HepG2 (cell line): Measurements from ENCODE around the gene SCN4B. TPM values are rescaled to one million over a fixed set of nuclear protein-coding genes. Genes with fewer than 3 reads are reported as not detected.

Source experiments
- CBX5 ChIP-seq: sonication (generic); formaldehyde crosslinking; IDR thresholded peaks from 2 replicates; pipeline ENCODE4 v1.4.0; 2020; ENCODE audit warnings: missing genetic modification reagents, borderline replicate concordance
- CEBPG ChIP-seq: IDR thresholded peaks from 2 replicates; pipeline ENCODE4 v1.6.1; 2016
- KAT8 ChIP-seq: IDR thresholded peaks from 2 replicates; pipeline ENCODE4 v1.6.1; 2016; ENCODE audit warnings: missing genetic modification reagents, missing compliant biosample characterization
- KDM4B ChIP-seq: sonication (generic); formaldehyde crosslinking; IDR thresholded peaks from 2 replicates; pipeline ENCODE4 v1.4.0; 2020; ENCODE audit warnings: missing genetic modification reagents
- MYC ChIP-seq: sonication (generic); formaldehyde crosslinking; IDR thresholded peaks from 2 replicates; pipeline ENCODE4 v1.9.0; 2021; ENCODE audit warnings: missing genetic modification reagents, borderline replicate concordance
- NFIB ChIP-seq: sonication (generic); formaldehyde crosslinking; IDR thresholded peaks from 2 replicates; pipeline ENCODE4 v1.9.0; 2021; ENCODE audit warnings: missing genetic modification reagents, mild to moderate bottlenecking, borderline replicate concordance
- SIN3B ChIP-seq: fragments of 150-350 bp; IDR thresholded peaks from 2 replicates; pipeline ENCODE4 v1.6.1; 2014; ENCODE audit warnings: low read length
- STAG1 ChIP-seq: sonication (generic); formaldehyde crosslinking; IDR thresholded peaks from 2 replicates; pipeline ENCODE4 v1.4.0; 2020; ENCODE audit warnings: missing genetic modification reagents
- YY1 ChIP-seq: IDR thresholded peaks from 2 replicates; pipeline ENCODE4 v1.6.1; 2011; ENCODE audit warnings: low read length, low read depth, moderate library complexity, mild to moderate bottlenecking; ENCODE audit not compliant: insufficient read depth, insufficient replicate concordance
- ZKSCAN8 ChIP-seq: IDR thresholded peaks from 2 replicates; pipeline ENCODE4 v1.6.1; 2016; ENCODE audit warnings: borderline replicate concordance, missing genetic modification reagents, missing compliant biosample characterization
- ZNF142 ChIP-seq: sonication (generic); formaldehyde crosslinking; IDR thresholded peaks from 2 replicates; pipeline ENCODE4 v1.4.0; 2020; ENCODE audit warnings: missing genetic modification reagents
- ZNF281 ChIP-seq: sonication (generic); formaldehyde crosslinking; IDR thresholded peaks from 2 replicates; pipeline ENCODE4 v1.4.0; 2020; ENCODE audit warnings: missing genetic modification reagents, borderline replicate concordance
- ZNF558 ChIP-seq: sonication (generic); formaldehyde crosslinking; IDR thresholded peaks from 2 replicates; pipeline ENCODE4 v1.9.0; 2022; ENCODE audit warnings: mild to moderate bottlenecking, missing genetic modification reagents, borderline replicate concordance
- polyA plus RNA-seq, 8 experiments: library from polyadenylated mRNA; depleted of rRNA in 3 of 8; stranded (reverse) in 7 of 8; unstranded in 1 of 8; fragments of >200 nt; fragmentation: Illumina TruSeq in 4 of 8; extraction: Trizol in 4 of 8; gene quantifications; 2 replicates each; pipeline versions ENCODE4 v1.2.1 to v1.2.3, GENCODE V29; 2011 to 2016; ENCODE audit warnings: low read depth in 4 of 8, missing spikeins in 1 of 8, mixed read lengths in 1 of 8; ENCODE audit not compliant: insufficient read depth in 1 of 8
- total RNA-seq, 5 experiments: library from RNA; depleted of rRNA; stranded (reverse); fragments of >200 nt; fragmentation: Illumina TruSeq; extraction: Trizol; gene quantifications; 2 replicates each; pipeline ENCODE4 v1.2.3, GENCODE V29; 2016; ENCODE audit warnings: low read depth in 1 of 5
- TF ChIP-seq, protein P1 (sequence below): sonication (generic); formaldehyde crosslinking; IDR thresholded peaks from 2 replicates; pipeline ENCODE4 v1.5.1; 2020; ENCODE audit warnings: mild to moderate bottlenecking, missing genetic modification reagents, moderate library complexity

The SCN4B gene
- total and polyA plus RNA-seq, 2 of the 13 experiments (the other 11 are each of a cell fraction or from before 2014, with no cell fraction given), result 0.04 to 0.29 TPM

GRCh38 chr11:118198370-118198769 lies 45.7 kb upstream of the SCN4B start (continued):
- TF ChIP-seq, protein P1, sequence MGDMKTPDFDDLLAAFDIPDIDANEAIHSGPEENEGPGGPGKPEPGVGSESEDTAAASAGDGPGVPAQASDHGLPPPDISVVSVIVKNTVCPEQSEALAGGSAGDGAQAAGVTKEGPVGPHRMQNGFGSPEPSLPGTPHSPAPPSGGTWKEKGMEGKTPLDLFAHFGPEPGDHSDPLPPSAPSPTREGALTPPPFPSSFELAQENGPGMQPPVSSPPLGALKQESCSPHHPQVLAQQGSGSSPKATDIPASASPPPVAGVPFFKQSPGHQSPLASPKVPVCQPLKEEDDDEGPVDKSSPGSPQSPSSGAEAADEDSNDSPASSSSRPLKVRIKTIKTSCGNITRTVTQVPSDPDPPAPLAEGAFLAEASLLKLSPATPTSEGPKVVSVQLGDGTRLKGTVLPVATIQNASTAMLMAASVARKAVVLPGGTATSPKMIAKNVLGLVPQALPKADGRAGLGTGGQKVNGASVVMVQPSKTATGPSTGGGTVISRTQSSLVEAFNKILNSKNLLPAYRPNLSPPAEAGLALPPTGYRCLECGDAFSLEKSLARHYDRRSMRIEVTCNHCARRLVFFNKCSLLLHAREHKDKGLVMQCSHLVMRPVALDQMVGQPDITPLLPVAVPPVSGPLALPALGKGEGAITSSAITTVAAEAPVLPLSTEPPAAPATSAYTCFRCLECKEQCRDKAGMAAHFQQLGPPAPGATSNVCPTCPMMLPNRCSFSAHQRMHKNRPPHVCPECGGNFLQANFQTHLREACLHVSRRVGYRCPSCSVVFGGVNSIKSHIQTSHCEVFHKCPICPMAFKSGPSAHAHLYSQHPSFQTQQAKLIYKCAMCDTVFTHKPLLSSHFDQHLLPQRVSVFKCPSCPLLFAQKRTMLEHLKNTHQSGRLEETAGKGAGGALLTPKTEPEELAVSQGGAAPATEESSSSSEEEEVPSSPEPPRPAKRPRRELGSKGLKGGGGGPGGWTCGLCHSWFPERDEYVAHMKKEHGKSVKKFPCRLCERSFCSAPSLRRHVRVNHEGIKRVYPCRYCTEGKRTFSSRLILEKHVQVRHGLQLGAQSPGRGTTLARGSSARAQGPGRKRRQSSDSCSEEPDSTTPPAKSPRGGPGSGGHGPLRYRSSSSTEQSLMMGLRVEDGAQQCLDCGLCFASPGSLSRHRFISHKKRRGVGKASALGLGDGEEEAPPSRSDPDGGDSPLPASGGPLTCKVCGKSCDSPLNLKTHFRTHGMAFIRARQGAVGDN (CRISPR knock-in tag), result peak; percentile 80
- no peak for TF ChIP-seq ZNF558
- TF ChIP-seq SIN3B, result no peak
- peak; percentile 45; the same call in 1 of the 2 replicates for TF ChIP-seq KAT8
- TF ChIP-seq CBX5 (CRISPR knock-in tag), result peak; percentile 55; the same call in 1 of the 2 replicates
- peak; percentile 95 for TF ChIP-seq STAG1 (CRISPR knock-in tag)
- 0 out of 2 replicates have a peak, but pooled peaks have one; percentile 62 for TF ChIP-seq ZNF142 (CRISPR knock-in tag)
- peak; percentile 30; the same call in 1 of the 2 replicates for TF ChIP-seq MYC (CRISPR knock-in tag)
- TF ChIP-seq NFIB (CRISPR knock-in tag), result no peak
- TF ChIP-seq CEBPG (CRISPR knock-in tag), result 0 out of 2 replicates have a peak, but pooled peaks have one; percentile 12
- TF ChIP-seq ZNF281 (CRISPR knock-in tag), result peak; percentile 26; the same call in 1 of the 2 replicates
- TF ChIP-seq ZKSCAN8 (CRISPR knock-in tag), result no peak
- TF ChIP-seq KDM4B (CRISPR knock-in tag), result no peak
- peak; percentile 61 for TF ChIP-seq YY1
